Activated T-cell treated with anti-CD3 and anti-CD28 coated beads for 1 hour (primary cell): Measurements from ENCODE around the gene UTP11.

Experiments used
- DNase-seq: peaks from one replicate; pipeline ENCODE4 v3.0.0-alpha.2; 2020; ENCODE audit warnings: low read depth

The UTP11 gene

DNA sequence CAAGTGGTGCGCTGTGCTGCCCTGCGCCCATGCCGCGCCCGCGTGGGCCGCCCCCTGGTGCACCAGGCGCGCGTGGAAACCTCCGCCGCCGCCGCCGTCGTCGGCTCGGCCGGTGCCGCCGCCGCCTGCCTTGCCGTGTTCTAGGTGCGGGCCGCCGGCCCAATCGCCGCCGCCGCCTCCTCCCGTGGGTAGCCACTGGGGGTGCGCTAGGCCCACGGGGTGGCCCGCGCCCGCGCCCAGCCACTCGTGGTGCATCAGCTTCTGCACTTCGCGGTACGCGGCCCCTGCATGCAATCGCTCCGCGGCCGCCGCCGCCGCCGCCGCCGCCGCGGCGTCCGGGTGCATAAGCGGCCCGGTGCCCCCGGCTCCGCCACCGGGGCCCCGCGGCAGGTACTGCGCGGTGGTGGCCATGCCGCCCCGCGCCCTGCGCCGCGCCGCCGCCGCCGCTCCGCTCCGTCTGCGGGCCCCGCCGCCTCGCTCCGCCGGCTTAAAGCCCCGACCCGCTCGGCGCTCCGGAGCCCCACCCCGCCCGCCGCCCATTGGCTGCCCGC is 33.9 kb downstream of the UTP11 start, which contains the start of gene POU3F1:
Gene POU3F1 (minus strand): TSS at position 461 of the 551 bp plus-strand sequence. CDS start 50 bp downstream, at position 411.
- DNase-seq = no peak

DNA sequence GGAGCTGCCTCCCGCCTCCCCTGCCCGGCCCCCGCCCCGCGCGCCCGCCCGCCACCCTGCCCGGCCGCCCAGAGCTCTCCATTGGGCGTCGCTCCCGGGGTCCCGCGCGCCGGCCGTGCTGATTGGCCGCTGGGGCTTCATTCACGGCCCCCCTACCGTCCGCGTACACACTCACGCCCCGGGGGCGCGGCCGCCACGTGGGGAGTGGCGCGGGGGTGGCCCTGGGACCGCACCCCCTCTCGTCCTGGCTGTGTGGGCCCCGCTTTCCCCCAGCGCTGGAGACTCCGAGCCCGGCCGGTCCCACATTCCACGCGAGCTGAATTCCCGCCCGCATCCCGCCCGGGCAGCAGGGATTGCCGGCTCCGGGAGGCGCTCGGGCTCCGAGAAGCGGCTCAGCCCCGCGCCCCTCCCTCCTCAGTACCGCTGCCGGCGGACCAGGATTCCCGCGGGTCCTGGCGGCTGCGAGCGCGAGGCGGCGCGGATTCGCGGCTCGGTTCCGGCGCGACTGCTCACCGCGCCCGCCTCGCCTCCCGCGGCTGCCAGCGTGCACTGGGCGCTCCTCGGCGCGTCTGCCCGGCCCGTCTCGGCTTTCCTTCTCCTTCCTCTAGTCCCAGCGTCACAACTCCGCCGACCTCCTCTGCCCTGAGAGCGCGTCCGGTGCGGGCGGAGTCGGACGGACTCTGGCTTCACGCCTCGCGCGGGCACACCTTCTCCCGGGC is 34.5 kb downstream of the UTP11 start:
- DNase-seq = peak; percentile 57

DNA sequence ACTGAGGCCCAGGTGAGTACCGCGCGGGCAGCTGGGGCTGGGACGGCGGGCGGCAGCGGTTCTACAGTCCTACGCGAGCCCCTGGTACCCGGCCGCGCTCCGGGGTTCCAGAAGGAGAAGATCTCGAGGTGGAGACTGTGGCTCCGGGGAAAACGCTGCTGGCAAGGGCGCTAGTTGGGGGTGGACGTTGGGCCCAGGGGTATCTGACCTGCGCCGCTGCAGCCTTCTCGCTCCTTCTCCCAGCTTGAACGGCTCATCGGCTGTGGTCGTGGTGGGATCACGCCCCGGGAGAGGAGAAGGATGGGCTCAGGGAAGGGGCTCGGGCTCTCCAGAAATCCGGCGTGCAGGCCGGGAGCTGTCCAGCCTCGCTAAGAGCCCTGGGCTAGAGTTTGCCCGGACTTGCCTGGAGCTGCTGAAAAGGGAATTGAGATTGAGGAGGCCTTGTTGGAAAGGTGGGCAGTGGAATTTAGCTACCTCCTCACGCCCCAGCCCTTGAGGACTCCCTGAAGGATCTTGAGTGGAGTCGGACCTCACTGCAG is 35.1 kb downstream of the UTP11 start:
- DNase-seq = no peak

DNA sequence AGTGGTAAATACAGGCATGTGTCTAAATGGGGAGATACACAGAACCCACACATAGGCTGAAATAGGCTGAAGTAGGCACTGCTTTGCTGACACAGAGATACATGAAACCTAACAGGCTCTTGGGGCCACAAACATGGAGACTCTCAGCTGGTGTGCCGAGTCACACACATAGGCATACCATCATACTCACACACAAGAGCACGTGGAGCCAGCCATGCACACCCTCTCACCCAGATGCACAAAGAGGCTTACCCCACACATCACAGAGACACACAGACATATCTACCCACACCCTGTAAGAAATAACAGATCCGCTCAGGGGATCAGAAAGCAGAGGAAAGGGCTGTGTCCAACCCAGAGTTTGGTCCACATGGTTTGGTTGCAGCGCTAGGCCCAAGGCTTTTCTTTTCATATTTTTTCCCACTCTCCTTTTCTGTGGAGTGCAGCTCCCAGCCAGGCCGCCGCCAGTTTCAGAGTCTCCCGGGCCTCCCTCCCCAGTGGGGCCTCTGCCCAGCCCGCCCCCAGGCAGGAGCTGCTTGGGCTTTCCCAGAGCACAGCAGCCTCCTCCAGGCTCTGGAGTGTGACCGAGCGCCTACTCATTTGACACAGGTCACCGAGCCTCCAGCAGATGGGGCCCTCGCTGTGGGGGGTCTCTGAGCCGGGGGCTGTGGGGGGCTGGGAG is 38.0 kb downstream of the UTP11 start:
- DNase-seq = no peak

- DNase-seq = no peak
Observed at GRCh38 chr1:38051079-38051543, 38.6 kb downstream of the UTP11 start.

GRCh38 chr1:38052750-38053415 is 40.3 kb downstream of the UTP11 start:
- DNase-seq = no peak

DNA sequence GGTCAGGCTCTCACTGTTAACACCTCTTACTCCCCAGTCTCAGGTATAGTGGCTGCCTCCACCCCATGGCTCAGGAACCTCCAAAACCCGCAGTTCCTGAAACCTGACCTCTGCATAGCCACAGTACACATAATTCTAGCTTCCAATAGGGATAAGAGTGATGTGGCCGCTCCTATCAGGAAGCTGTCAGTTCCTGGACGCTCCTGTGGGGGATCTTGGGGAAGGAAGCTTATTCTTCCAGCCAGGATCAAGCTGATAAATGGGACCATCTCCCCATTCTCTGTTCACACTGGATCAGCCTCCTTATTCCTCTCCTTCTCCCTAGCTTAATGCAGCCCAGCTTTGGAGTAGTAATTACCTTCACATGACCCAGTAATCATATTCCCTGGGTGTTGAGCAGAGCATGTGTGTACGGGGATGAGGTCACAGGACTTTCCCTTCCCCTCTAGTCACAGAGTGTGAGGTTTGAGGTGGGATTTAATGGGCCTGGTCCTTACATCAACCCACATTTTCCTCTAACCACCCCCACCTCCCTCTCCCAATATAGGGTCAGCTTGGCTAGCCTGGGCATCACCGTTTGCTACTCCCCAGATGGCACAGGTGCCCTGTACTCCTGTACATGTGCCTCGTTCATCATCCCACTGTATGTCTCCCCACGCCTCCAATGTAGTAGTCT is 41.0 kb downstream of the UTP11 start:
- no peak for DNase-seq

DNA sequence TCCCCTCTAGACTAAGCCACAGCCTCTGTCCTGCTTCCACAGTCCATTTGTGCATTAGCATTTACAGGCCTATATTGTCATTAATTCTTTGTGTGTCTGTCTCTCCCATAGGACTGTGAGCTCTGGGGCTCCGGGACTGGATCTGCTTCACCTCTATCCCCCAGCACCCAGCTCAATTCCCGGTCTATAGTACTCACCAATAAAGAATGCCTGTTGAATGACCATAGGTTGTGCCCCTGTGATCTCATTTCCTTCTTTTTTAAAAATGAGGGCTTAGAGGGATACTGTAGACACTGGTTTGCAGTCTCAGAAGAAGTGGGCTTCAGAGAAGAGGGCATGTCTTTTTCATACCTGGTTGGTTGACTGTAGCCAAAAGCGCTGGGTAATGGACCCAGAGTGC is 42.9 kb downstream of the UTP11 start:
- DNase-seq = no peak

DNA sequence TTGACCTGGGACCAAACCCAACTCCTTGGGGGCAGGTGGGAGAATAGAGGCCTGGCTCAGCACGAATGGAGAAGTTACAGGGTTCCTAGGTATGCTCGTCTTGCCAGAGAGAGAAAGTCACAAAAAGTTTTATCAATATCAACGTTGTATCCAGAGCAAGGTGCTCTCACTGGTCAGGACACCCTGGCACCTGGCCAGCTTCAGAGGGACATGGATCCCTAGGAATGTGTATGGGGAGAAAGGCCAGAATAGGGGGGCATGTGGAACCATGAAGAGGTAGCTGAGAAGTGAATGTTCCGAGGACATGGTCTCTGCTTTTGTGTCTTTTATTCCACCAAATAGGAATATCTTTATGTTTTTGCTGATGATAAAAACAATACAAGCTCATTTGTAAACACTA is 43.4 kb downstream of the UTP11 start:
- no peak for DNase-seq

- no peak for DNase-seq
Observed at GRCh38 chr1:38059635-38060250, 47.2 kb downstream of the UTP11 start.

DNA sequence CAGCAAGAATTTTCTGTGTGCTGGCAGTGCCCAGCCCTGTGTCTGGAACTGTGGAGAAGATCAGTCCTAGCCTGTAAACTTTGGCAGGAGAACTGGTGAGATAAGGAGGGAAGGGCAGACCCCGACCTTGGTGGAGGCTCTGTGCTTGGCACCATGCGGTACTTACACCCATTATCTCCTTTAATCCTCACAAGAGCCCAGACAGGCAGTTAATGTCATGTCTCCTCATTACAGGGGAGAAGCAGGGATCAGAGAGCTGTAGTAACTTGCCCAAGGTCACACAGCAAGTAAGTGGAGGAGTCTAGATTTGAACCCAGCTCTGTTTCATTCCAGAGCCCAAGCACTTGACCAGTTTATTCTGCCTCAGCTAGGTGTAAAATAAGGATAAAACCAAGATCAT is 48.0 kb downstream of the UTP11 start:
- no peak for DNase-seq

DNA sequence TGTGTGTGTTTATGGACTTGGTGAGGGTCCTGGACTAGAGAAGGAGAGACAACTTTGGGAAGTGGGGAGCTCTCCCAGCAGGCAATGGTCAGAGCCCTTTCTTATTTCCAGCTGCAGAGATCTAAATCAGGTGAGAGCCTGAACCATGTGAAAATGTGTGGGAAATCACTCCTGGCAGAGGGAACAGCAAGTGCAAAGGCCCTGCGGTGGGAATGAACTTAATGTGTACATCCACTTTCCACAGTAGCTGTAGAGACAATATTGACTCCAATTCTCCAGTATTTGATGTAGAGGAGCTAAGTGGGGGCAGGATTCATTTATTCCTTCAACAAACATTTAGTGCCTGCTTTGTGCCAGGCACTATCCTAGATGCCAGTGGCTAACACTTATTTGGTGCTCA is 48.8 kb downstream of the UTP11 start:
- no peak for DNase-seq

- no peak for DNase-seq
Observed at GRCh38 chr1:38061883-38062328, 49.4 kb downstream of the UTP11 start.

GRCh38 chr1:38062361-38063288 is 50.1 kb downstream of the UTP11 start:
- no peak for DNase-seq

DNA sequence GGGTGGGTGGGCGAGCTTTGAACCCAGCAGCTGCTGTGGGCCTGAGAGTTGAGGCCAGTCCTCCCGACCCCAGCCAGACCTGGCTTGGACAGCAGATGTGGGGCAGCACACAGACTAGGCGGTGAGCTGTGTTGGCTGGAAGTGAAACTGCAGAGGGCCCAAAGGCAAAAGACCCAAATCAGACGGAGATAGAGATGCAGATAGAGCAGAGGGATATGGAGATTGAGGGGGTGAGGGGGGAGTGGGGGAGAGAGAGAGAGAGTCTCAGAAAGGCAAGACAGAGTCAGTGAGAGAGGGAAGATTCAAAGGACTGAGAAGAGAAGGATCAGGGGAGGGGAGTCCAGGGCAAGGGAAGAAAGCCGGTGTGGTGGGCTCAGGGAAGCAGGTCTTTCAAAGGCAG is 51.1 kb downstream of the UTP11 start:
- DNase-seq = no peak

DNA sequence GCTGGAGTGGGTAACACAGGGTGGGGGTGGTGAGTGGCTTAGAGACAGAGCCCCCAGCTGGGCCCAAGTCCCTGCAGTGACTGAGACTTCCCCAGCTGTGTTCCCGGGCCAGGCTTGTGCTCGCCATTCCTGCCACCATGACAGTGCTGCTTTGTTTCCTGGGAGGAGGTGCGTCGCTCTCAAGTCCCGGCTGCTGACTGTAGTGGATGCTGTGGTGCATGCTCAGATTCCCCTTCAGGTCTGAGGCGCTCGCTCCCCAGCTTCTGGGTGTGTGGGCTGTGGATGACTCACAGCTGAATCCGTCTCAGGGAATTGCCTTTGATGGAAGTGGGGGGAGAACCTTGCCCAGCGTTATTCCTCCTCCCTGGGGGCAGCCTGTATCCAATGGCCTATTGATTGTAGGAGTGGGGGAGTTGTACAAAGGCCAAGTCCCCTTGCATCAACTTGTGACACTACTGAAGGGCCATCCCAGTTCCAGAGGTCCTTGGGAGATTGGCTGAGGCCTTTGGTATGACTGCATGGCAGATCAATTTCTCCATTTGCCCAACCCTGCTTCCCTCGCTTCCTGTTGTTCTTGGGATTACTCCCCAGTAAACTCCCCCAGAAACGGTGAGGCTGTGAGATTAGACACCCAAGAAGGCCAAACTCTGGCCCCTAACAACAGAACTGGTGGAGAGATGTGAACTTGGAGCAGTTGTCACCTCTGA is 51.8 kb downstream of the UTP11 start:
- DNase-seq = no peak

- no peak for DNase-seq
Observed at GRCh38 chr1:38068220-38068979, 55.9 kb downstream of the UTP11 start.

DNA sequence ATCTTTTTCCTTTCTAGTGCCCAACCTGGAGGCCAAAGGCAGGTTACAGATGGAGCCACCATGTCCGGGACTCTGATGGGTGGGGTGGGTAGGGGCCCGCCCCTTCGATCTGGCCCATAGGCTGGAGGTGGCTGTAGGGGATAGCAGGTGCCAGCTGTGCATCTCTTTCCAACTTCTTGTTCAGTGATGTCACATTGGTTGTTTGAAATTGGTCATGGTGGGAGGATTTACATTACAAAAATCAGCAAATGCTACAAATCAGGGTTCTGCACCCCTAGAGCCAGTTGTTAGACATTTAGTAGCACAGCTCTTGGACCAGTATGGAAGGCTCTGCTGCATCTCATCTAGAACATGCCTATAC is 56.4 kb downstream of the UTP11 start:
- DNase-seq = no peak
